HepG2 (cell line): ENCODE measurements around the gene CIBAR2. TPM values are rescaled to one million over a fixed set of nuclear protein-coding genes. Genes with fewer than 3 reads are reported as not detected.

ENCODE experiments used
- DR1 ChIP-seq: sonication (generic); formaldehyde crosslinking; IDR thresholded peaks from 2 replicates; pipeline ENCODE4 v1.8.0; 2021; ENCODE audit warnings: mild to moderate bottlenecking, missing genetic modification reagents, inconsistent platforms
- FOXA1 ChIP-seq, 2 experiments: fragments of 450-650 bp in 1 of 2; sonication (generic) in 1 of 2; formaldehyde crosslinking in 1 of 2; IDR thresholded peaks; 2 replicates each; pipeline versions ENCODE4 v1.4.0 to v1.6.1; 2016 to 2020; ENCODE audit warnings: missing genetic modification reagents in 1 of 2
- FOXA3 ChIP-seq: IDR thresholded peaks from 2 replicates; pipeline ENCODE4 v1.6.1; 2016; ENCODE audit warnings: missing genetic modification reagents, missing compliant biosample characterization
- KDM5B ChIP-seq: sonication (generic); formaldehyde crosslinking; IDR thresholded peaks from 2 replicates; pipeline ENCODE4 v1.4.0; 2020; ENCODE audit warnings: missing genetic modification reagents, mild to moderate bottlenecking, borderline replicate concordance
- NR1H2 ChIP-seq: sonication (generic); formaldehyde crosslinking; IDR thresholded peaks from 2 replicates; pipeline ENCODE4 v1.8.1; 2022; ENCODE audit warnings: low read depth, missing genetic modification reagents, borderline replicate concordance
- PHF20 ChIP-seq: sonication (generic); formaldehyde crosslinking; IDR thresholded peaks from 2 replicates; pipeline ENCODE4 v1.5.0; 2020; ENCODE audit warnings: mild to moderate bottlenecking, missing genetic modification reagents
- SALL1 ChIP-seq: sonication (generic); formaldehyde crosslinking; IDR thresholded peaks from 2 replicates; pipeline ENCODE4 v1.8.0; 2022; ENCODE audit warnings: mild to moderate bottlenecking, missing genetic modification reagents
- SNAI1 ChIP-seq: sonication (generic); formaldehyde crosslinking; IDR thresholded peaks from 2 replicates; pipeline ENCODE4 v1.5.0; 2020; ENCODE audit warnings: mild to moderate bottlenecking, missing genetic modification reagents, borderline replicate concordance
- TCF7 ChIP-seq: sonication (generic); IDR thresholded peaks from 2 replicates; pipeline ENCODE4 v1.6.1; 2016; ENCODE audit warnings: antibody characterized with exemption, low read depth
- TEAD3 ChIP-seq: optimal IDR thresholded peaks from 2 replicates; pipeline ENCODE3; 2016; ENCODE audit warnings: borderline replicate concordance
- ZC3H4 ChIP-seq: sonication (generic); formaldehyde crosslinking; IDR thresholded peaks from 2 replicates; pipeline ENCODE4 v1.4.0; 2020; ENCODE audit warnings: missing genetic modification reagents, borderline replicate concordance
- ZEB1 ChIP-seq: IDR thresholded peaks from 2 replicates; pipeline ENCODE4 v1.6.1; 2012; ENCODE audit warnings: mild to moderate bottlenecking, low read depth, inconsistent platforms; ENCODE audit not compliant: insufficient replicate concordance
- ZKSCAN8 ChIP-seq: IDR thresholded peaks from 2 replicates; pipeline ENCODE4 v1.6.1; 2016; ENCODE audit warnings: borderline replicate concordance, missing genetic modification reagents, missing compliant biosample characterization
- ZNF354B ChIP-seq: sonication (generic); formaldehyde crosslinking; IDR thresholded peaks from 2 replicates; pipeline ENCODE4 v1.8.0; 2022; ENCODE audit warnings: mild to moderate bottlenecking, missing genetic modification reagents
- ZNF451 ChIP-seq: sonication (generic); formaldehyde crosslinking; IDR thresholded peaks from 2 replicates; pipeline ENCODE4 v1.5.0; 2020; ENCODE audit warnings: mild to moderate bottlenecking, missing genetic modification reagents
- ZNF615 ChIP-seq: sonication (generic); formaldehyde crosslinking; IDR thresholded peaks from 2 replicates; pipeline ENCODE4 v1.5.0; 2020; ENCODE audit warnings: mild to moderate bottlenecking, missing genetic modification reagents, borderline replicate concordance
- polyA plus RNA-seq, 8 experiments: library from polyadenylated mRNA; depleted of rRNA in 3 of 8; stranded (reverse) in 7 of 8; unstranded in 1 of 8; fragments of >200 nt; fragmentation: Illumina TruSeq in 4 of 8; extraction: Trizol in 4 of 8; gene quantifications; 2 replicates each; pipeline versions ENCODE4 v1.2.1 to v1.2.3, GENCODE V29; 2011 to 2016; ENCODE audit warnings: low read depth in 4 of 8, missing spikeins in 1 of 8, mixed read lengths in 1 of 8; ENCODE audit not compliant: insufficient read depth in 1 of 8
- total RNA-seq, 5 experiments: library from RNA; depleted of rRNA; stranded (reverse); fragments of >200 nt; fragmentation: Illumina TruSeq; extraction: Trizol; gene quantifications; 2 replicates each; pipeline ENCODE4 v1.2.3, GENCODE V29; 2016; ENCODE audit warnings: low read depth in 1 of 5
- TF ChIP-seq, protein P1 (sequence below): sonication (generic); formaldehyde crosslinking; IDR thresholded peaks from 2 replicates; pipeline ENCODE4 v1.4.0; 2020; ENCODE audit warnings: missing genetic modification reagents
- TF ChIP-seq, protein P2 (sequence below): sonication (generic); formaldehyde crosslinking; IDR thresholded peaks from 2 replicates; pipeline ENCODE4 v1.5.0; 2020; ENCODE audit warnings: mild to moderate bottlenecking, low read depth, missing genetic modification reagents, borderline replicate concordance
- TF ChIP-seq, protein P3 (sequence below): sonication (generic); formaldehyde crosslinking; IDR thresholded peaks from 2 replicates; pipeline ENCODE4 v1.5.1; 2020; ENCODE audit warnings: mild to moderate bottlenecking, missing genetic modification reagents, borderline replicate concordance
- TF ChIP-seq, protein P4 (sequence below): IDR thresholded peaks from 2 replicates; pipeline ENCODE4 v1.6.1; 2016; ENCODE audit warnings: missing compliant biosample characterization, missing genetic modification reagents, borderline replicate concordance

Gene CIBAR2
- total and polyA plus RNA-seq, 2 of the 13 experiments (the other 11 are each of a cell fraction or from before 2014, with no cell fraction given), result not detected

DNA sequence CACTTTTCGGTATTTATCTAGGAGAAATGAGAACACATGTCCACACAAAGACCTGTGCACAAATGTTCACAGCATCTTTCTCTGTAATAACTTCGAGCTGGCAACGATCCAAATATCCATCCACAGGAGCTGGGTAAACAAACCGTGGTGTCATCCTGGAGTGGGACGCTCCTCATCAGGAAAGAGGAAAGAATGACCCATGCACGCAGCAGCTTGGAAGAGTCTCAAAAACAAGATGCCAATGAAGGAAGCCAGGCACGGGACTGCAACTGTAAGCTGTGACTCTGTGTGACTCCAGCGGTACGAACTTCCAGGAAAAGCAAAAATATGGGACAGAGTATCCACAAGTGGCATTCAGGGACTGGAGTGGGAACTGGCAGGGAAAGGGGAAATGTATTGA lies 36.7 kb upstream of the CIBAR2 start (continued):
- TF ChIP-seq, protein P1, sequence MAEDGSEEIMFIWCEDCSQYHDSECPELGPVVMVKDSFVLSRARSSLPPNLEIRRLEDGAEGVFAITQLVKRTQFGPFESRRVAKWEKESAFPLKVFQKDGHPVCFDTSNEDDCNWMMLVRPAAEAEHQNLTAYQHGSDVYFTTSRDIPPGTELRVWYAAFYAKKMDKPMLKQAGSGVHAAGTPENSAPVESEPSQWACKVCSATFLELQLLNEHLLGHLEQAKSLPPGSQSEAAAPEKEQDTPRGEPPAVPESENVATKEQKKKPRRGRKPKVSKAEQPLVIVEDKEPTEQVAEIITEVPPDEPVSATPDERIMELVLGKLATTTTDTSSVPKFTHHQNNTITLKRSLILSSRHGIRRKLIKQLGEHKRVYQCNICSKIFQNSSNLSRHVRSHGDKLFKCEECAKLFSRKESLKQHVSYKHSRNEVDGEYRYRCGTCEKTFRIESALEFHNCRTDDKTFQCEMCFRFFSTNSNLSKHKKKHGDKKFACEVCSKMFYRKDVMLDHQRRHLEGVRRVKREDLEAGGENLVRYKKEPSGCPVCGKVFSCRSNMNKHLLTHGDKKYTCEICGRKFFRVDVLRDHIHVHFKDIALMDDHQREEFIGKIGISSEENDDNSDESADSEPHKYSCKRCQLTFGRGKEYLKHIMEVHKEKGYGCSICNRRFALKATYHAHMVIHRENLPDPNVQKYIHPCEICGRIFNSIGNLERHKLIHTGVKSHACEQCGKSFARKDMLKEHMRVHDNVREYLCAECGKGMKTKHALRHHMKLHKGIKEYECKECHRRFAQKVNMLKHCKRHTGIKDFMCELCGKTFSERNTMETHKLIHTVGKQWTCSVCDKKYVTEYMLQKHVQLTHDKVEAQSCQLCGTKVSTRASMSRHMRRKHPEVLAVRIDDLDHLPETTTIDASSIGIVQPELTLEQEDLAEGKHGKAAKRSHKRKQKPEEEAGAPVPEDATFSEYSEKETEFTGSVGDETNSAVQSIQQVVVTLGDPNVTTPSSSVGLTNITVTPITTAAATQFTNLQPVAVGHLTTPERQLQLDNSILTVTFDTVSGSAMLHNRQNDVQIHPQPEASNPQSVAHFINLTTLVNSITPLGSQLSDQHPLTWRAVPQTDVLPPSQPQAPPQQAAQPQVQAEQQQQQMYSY (CRISPR knock-in tag), result peak; percentile 62; the same call in 1 of the 2 replicates
- TF ChIP-seq TCF7 (no peak), ZKSCAN8 (CRISPR knock-in tag) (no peak), FOXA1 (IDR thresholded peaks at IDR 0.05) (no peak), FOXA1 (CRISPR knock-in tag; IDR thresholded peaks at IDR 0.05) (peak; percentile 19; the same call in 1 of the 2 replicates), ZNF451 (CRISPR knock-in tag) (no peak), ZNF615 (CRISPR knock-in tag) (no peak), KDM5B (CRISPR knock-in tag) (no peak), PHF20 (CRISPR knock-in tag) (0 out of 2 replicates have a peak, but pooled peaks have one; percentile 26), ZNF354B (no peak), ZEB1 (no peak), ZC3H4 (CRISPR knock-in tag) (no peak), NR1H2 (CRISPR knock-in tag) (no peak), DR1 (CRISPR knock-in tag) (no peak), SNAI1 (CRISPR knock-in tag) (no peak), TEAD3 (peak; percentile 11), FOXA3 (CRISPR knock-in tag) (peak; percentile 44; the same call in 1 of the 2 replicates), SALL1 (CRISPR knock-in tag) (0 out of 2 replicates have a peak, but pooled peaks have one; percentile 18)
- TF ChIP-seq, protein P2, sequence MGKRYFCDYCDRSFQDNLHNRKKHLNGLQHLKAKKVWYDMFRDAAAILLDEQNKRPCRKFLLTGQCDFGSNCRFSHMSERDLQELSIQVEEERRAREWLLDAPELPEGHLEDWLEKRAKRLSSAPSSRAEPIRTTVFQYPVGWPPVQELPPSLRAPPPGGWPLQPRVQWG (CRISPR knock-in tag), result no peak
- TF ChIP-seq, protein P3, sequence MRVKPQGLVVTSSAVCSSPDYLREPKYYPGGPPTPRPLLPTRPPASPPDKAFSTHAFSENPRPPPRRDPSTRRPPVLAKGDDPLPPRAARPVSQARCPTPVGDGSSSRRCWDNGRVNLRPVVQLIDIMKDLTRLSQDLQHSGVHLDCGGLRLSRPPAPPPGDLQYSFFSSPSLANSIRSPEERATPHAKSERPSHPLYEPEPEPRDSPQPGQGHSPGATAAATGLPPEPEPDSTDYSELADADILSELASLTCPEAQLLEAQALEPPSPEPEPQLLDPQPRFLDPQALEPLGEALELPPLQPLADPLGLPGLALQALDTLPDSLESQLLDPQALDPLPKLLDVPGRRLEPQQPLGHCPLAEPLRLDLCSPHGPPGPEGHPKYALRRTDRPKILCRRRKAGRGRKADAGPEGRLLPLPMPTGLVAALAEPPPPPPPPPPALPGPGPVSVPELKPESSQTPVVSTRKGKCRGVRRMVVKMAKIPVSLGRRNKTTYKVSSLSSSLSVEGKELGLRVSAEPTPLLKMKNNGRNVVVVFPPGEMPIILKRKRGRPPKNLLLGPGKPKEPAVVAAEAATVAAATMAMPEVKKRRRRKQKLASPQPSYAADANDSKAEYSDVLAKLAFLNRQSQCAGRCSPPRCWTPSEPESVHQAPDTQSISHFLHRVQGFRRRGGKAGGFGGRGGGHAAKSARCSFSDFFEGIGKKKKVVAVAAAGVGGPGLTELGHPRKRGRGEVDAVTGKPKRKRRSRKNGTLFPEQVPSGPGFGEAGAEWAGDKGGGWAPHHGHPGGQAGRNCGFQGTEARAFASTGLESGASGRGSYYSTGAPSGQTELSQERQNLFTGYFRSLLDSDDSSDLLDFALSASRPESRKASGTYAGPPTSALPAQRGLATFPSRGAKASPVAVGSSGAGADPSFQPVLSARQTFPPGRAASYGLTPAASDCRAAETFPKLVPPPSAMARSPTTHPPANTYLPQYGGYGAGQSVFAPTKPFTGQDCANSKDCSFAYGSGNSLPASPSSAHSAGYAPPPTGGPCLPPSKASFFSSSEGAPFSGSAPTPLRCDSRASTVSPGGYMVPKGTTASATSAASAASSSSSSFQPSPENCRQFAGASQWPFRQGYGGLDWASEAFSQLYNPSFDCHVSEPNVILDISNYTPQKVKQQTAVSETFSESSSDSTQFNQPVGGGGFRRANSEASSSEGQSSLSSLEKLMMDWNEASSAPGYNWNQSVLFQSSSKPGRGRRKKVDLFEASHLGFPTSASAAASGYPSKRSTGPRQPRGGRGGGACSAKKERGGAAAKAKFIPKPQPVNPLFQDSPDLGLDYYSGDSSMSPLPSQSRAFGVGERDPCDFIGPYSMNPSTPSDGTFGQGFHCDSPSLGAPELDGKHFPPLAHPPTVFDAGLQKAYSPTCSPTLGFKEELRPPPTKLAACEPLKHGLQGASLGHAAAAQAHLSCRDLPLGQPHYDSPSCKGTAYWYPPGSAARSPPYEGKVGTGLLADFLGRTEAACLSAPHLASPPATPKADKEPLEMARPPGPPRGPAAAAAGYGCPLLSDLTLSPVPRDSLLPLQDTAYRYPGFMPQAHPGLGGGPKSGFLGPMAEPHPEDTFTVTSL, result no peak
- TF ChIP-seq, protein P4, sequence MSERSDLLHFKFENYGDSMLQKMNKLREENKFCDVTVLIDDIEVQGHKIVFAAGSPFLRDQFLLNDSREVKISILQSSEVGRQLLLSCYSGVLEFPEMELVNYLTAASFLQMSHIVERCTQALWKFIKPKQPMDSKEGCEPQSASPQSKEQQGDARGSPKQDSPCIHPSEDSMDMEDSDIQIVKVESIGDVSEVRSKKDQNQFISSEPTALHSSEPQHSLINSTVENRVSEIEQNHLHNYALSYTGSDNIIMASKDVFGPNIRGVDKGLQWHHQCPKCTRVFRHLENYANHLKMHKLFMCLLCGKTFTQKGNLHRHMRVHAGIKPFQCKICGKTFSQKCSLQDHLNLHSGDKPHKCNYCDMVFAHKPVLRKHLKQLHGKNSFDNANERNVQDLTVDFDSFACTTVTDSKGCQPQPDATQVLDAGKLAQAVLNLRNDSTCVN (CRISPR knock-in tag), result no peak
